HEK293 (cell line): ENCODE data around the gene ZNF766.

Source experiments
- CTCF ChIP-seq: fragments of 450-650 bp; formaldehyde crosslinking; IDR thresholded peaks from 2 replicates; pipeline ENCODE4 v1.5.1; 2016; ENCODE audit warnings: missing biosample characterization, missing genetic modification characterization
- KLF10 ChIP-seq: fragments of 450-650 bp; IDR thresholded peaks from 2 replicates; pipeline ENCODE4 v1.5.1; 2018; ENCODE audit warnings: missing biosample characterization, mild to moderate bottlenecking, missing genetic modification characterization
- KLF8 ChIP-seq: fragments of 450-650 bp; formaldehyde crosslinking; IDR thresholded peaks from 2 replicates; pipeline ENCODE4 v1.5.1; 2016; ENCODE audit warnings: missing biosample characterization, missing genetic modification characterization
- KLF9 ChIP-seq: fragments of 450-650 bp; formaldehyde crosslinking; IDR thresholded peaks from 2 replicates; pipeline ENCODE4 v1.5.1; 2016; ENCODE audit warnings: missing biosample characterization, missing genetic modification characterization, low read depth
- PRDM10 ChIP-seq: fragments of 450-650 bp; formaldehyde crosslinking; IDR thresholded peaks from 2 replicates; pipeline ENCODE4 v1.5.1; 2016; ENCODE audit warnings: missing biosample characterization, missing genetic modification characterization
- SCRT1 ChIP-seq: fragments of 450-650 bp; formaldehyde crosslinking; IDR thresholded peaks from 2 replicates; pipeline ENCODE4 v1.5.1; 2016; ENCODE audit warnings: missing biosample characterization, missing genetic modification characterization, borderline replicate concordance
- SP3 ChIP-seq: fragments of 450-650 bp; formaldehyde crosslinking; IDR thresholded peaks from 2 replicates; pipeline ENCODE4 v1.5.1; 2016; ENCODE audit warnings: missing biosample characterization, missing genetic modification characterization
- TCF7L2 ChIP-seq: IDR thresholded peaks from 2 replicates; pipeline ENCODE4 v1.6.1; 2011; ENCODE audit warnings: low read depth, mild to moderate bottlenecking, inconsistent platforms, low read length, moderate library complexity, borderline replicate concordance
- ZBTB11 ChIP-seq: fragments of 450-650 bp; formaldehyde crosslinking; conservative IDR thresholded peaks from 2 replicates; pipeline ENCODE4 v1.5.1; 2016; ENCODE audit warnings: low read depth, missing biosample characterization, missing genetic modification characterization
- ZBTB17 ChIP-seq: fragments of 450-650 bp; formaldehyde crosslinking; IDR thresholded peaks from 2 replicates; pipeline ENCODE4 v1.5.1; 2016; ENCODE audit warnings: missing biosample characterization, missing genetic modification characterization
- ZBTB48 ChIP-seq: fragments of 450-650 bp; formaldehyde crosslinking; IDR thresholded peaks from 2 replicates; pipeline ENCODE4 v1.5.1; 2016; ENCODE audit warnings: missing biosample characterization, missing genetic modification characterization
- ZNF155 ChIP-seq: fragments of 450-650 bp; formaldehyde crosslinking; IDR thresholded peaks from 2 replicates; pipeline ENCODE4 v1.5.1; 2016; ENCODE audit warnings: missing biosample characterization, missing genetic modification characterization
- ZNF175 ChIP-seq: fragments of 450-650 bp; formaldehyde crosslinking; IDR thresholded peaks from 2 replicates; pipeline ENCODE4 v1.5.1; 2016; ENCODE audit warnings: missing biosample characterization, missing genetic modification characterization
- ZNF324 ChIP-seq: fragments of 450-650 bp; formaldehyde crosslinking; IDR thresholded peaks from 2 replicates; pipeline ENCODE4 v1.5.1; 2016; ENCODE audit warnings: missing biosample characterization, missing genetic modification characterization
- ZNF341 ChIP-seq: fragments of 450-650 bp; formaldehyde crosslinking; IDR thresholded peaks from 2 replicates; pipeline ENCODE4; 2016; ENCODE audit warnings: low read depth, missing biosample characterization, missing genetic modification characterization
- ZNF366 ChIP-seq: fragments of 450-650 bp; formaldehyde crosslinking; conservative IDR thresholded peaks from 2 replicates; pipeline ENCODE4 v1.5.1; 2016; ENCODE audit warnings: missing biosample characterization, missing genetic modification characterization
- ZNF600 ChIP-seq: fragments of 450-650 bp; formaldehyde crosslinking; IDR thresholded peaks from 2 replicates; pipeline ENCODE4 v1.5.1; 2016; ENCODE audit warnings: missing biosample characterization, missing genetic modification characterization
- ZXDB ChIP-seq: fragments of 450-650 bp; formaldehyde crosslinking; IDR thresholded peaks from 2 replicates; pipeline ENCODE4 v1.5.1; 2016; ENCODE audit warnings: missing biosample characterization, missing genetic modification characterization
- TF ChIP-seq, protein P1 (sequence below): fragments of 450-650 bp; formaldehyde crosslinking; IDR thresholded peaks from 2 replicates; pipeline ENCODE4 v1.5.1; 2017; ENCODE audit warnings: missing biosample characterization, missing genetic modification characterization
- TF ChIP-seq, protein P2 (sequence below): fragments of 450-650 bp; formaldehyde crosslinking; optimal IDR thresholded peaks from 2 replicates; pipeline ENCODE3; 2016; ENCODE audit warnings: missing biosample characterization, mild to moderate bottlenecking, missing genetic modification characterization
- TF ChIP-seq, protein P3 (sequence below): fragments of 450-650 bp; formaldehyde crosslinking; conservative IDR thresholded peaks from 2 replicates; pipeline ENCODE4 v1.5.1; 2016; ENCODE audit warnings: low read depth, missing biosample characterization, missing genetic modification characterization

The ZNF766 gene

DNA sequence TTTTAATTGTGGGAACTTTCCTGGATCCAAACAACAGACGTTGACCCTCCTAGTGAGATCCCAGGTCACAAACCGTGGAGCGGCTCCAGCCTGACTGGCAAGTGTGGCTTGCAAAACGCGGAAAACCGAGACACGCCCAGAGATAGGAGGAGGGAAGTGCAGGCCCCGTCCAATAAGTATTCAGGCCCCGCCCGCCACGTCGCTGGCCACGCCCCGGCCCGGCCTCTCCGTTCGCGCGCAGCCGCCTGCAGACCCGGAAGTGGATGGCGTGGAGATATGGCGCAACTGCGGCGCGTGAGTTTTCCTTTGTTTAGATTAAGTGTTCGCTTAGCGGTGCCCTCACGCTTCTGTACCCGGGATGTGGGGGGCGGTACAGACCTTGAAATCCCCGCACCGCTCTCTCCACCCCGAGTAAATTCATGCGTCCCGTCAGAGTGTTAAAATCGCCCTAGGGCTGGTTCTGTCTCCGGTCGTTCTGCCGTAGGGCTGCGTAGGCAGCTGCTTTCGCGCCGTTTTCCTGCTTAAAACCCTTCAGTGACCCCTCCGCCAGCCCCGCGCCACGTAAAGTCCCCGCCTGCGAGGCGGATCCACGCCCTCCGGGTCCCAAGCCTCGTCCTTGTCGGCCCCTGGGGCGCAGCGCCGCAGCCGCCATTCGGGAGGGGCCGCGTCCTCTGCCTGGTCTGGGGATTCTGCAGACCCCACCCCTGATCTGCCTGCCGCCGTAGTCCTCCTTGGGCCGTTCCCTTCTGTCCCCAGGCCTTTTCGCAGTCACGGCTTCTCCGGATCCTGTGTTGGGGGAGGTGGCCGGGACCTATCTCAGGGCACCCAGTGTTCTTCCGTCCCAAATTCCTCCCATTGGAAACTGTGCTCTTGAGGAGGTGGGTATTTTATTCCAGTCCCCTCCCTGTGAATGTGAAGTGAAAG, at the start of gene ZNF766 (continued):
- TF ChIP-seq ZBTB11 (peak; percentile 21), SCRT1 (tag by site-specific recombination) (no peak), ZBTB48 (tag by site-specific recombination) (peak; percentile 39; the same call in 1 of the 2 replicates), ZBTB17 (tag by site-specific recombination) (peak; percentile 58; the same call in 1 of the 2 replicates), ZNF324 (tag by site-specific recombination) (peak; percentile 32; the same call in 1 of the 2 replicates), ZNF341 (tag by site-specific recombination) (peak; percentile 54; the same call in 1 of the 2 replicates), ZXDB (tag by site-specific recombination) (peak; percentile 58), TCF7L2 (no peak), ZNF155 (tag by site-specific recombination) (no peak), KLF8 (tag by site-specific recombination) (peak; percentile 94), ZNF600 (tag by site-specific recombination) (no peak), ZNF366 (tag by site-specific recombination) (no peak), CTCF (peak; percentile 65; the same call in 1 of the 2 replicates), KLF9 (tag by site-specific recombination) (peak; percentile 61), ZNF175 (tag by site-specific recombination) (no peak), KLF10 (peak; percentile 38; the same call in 1 of the 2 replicates), SP3 (peak; percentile 97), PRDM10 (tag by site-specific recombination) (peak; percentile 27; the same call in 1 of the 2 replicates)
- TF ChIP-seq, protein P1, sequence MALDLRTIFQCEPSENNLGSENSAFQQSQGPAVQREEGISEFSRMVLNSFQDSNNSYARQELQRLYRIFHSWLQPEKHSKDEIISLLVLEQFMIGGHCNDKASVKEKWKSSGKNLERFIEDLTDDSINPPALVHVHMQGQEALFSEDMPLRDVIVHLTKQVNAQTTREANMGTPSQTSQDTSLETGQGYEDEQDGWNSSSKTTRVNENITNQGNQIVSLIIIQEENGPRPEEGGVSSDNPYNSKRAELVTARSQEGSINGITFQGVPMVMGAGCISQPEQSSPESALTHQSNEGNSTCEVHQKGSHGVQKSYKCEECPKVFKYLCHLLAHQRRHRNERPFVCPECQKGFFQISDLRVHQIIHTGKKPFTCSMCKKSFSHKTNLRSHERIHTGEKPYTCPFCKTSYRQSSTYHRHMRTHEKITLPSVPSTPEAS (tag by site-specific recombination): no peak
- TF ChIP-seq, protein P2, sequence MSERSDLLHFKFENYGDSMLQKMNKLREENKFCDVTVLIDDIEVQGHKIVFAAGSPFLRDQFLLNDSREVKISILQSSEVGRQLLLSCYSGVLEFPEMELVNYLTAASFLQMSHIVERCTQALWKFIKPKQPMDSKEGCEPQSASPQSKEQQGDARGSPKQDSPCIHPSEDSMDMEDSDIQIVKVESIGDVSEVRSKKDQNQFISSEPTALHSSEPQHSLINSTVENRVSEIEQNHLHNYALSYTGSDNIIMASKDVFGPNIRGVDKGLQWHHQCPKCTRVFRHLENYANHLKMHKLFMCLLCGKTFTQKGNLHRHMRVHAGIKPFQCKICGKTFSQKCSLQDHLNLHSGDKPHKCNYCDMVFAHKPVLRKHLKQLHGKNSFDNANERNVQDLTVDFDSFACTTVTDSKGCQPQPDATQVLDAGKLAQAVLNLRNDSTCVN: peak; percentile 69
- TF ChIP-seq, protein P3, sequence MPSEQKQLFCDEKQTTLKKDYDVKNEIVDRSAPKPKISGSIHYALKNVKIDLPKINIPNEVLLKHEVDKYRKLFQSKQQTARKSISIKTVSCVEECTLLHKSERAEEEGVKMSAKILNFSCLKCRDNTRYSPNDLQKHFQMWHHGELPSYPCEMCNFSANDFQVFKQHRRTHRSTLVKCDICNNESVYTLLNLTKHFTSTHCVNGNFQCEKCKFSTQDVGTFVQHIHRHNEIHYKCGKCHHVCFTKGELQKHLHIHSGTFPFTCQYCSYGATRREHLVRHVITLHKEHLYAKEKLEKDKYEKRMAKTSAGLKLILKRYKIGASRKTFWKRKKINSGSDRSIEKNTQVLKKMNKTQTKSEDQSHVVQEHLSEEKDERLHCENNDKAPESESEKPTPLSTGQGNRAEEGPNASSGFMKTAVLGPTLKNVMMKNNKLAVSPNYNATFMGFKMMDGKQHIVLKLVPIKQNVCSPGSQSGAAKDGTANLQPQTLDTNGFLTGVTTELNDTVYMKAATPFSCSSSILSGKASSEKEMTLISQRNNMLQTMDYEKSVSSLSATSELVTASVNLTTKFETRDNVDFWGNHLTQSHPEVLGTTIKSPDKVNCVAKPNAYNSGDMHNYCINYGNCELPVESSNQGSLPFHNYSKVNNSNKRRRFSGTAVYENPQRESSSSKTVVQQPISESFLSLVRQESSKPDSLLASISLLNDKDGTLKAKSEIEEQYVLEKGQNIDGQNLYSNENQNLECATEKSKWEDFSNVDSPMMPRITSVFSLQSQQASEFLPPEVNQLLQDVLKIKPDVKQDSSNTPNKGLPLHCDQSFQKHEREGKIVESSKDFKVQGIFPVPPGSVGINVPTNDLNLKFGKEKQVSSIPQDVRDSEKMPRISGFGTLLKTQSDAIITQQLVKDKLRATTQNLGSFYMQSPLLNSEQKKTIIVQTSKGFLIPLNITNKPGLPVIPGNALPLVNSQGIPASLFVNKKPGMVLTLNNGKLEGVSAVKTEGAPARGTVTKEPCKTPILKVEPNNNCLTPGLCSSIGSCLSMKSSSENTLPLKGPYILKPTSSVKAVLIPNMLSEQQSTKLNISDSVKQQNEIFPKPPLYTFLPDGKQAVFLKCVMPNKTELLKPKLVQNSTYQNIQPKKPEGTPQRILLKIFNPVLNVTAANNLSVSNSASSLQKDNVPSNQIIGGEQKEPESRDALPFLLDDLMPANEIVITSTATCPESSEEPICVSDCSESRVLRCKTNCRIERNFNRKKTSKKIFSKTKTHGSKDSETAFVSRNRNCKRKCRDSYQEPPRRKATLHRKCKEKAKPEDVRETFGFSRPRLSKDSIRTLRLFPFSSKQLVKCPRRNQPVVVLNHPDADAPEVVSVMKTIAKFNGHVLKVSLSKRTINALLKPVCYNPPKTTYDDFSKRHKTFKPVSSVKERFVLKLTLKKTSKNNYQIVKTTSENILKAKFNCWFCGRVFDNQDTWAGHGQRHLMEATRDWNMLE (tag by site-specific recombination): peak; percentile 56
